GM18511 (cell line): ENCODE results near the gene TMEM184B.

Experiments used
- ATAC-seq: cut with Tn5 transposase; IDR thresholded peaks from one replicate; pipeline ENCODE4 v1.9.1; 2021; ENCODE audit warnings: mild to moderate bottlenecking, moderate library complexity; ENCODE audit not compliant: unreplicated experiment

The TMEM184B gene

DNA sequence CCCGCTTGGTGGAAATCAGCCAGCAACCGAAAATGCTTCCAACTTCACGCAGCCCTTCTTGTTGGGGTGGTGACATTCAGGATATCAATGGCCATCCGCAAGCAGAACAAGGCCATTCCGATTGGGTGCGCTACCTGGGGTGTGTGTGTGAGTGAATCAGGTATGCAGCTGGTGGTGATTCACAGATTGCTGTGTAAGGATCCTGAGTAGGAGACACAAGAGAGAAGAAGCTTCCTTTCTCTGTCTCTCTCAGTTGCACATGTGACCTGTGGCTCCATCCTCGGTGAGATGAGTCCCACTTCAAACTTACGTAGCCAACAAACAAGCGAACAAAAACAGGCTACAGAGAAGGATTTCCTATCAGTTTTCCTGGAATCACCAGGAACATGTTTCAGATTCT is 9.6 kb upstream of the TMEM184B start:
- ATAC-seq, result no peak

DNA sequence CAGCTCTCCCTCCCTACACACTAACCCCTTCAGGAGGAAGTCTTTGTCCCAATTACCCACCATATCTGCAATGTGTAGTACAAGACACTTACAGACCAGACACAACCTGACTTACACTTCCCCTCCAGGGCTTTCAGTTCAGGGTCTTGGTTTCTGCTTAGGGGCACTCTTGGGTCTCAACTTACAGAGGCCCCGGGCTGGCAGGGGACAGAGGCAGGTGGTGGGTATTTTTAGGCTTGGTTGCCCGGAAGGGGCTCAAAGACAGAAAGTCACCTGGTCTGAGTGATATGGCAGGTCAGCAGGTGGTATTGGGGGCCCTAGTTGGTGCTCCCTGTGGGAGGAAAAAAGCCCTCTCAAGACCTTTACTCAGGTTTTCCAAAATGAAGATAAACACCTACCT is 3.4 kb upstream of the TMEM184B start:
- ATAC-seq, result no peak

DNA sequence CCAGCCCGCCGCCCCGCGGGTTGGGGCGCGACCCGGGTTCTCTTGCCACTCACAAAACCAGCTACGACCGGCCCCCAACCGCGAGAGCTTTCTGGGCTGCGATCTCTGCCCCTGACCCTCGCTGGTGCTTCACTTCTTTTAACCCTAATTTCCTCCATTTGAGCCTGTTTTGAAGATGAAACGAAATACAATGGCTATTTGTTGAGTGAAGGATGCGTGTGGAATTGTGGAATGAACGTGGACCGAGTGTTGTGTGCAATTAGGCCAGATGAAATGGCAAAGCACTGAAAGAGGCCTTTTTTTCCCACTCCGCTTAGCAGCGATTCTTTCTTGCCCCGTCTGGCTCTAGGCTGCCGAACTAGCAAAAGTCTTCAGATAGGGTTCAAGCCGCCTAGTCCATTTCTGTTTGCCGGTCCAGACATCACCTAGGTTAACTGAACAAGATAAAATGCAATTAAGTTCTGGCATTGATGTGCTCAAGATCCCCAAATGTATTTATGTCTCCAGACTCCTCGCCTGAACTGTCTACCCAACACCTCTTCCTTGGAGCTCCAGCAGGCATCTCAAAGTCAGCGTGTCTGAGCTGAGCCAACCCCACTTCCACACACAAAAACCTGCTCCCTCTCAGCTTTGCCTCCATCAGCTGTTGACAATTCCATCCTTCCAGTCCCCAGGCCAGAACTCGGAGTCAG is 471 bp upstream of the TMEM184B start:
- ATAC-seq, result no peak

DNA sequence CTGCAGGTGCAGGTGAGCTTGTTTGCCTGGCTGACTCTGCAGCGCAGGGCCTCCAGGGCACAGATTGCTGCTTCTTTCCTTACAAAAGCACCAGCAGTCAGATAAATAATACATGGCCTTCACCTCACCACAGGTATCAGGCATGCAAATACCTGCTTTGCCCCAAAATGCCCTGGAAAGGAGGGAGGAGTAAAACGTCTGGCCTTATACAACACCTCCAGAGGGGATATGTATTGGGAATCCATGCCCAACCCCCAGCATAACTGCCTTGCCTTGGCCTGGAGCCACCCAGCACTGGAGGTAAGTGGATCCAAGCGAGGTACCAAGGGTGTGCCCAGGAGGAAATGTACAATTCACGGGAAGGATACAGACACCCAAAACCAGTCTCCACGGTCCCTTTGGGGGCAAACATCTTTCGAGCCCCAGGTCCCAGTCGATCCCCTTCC is 860 bp downstream of the TMEM184B start:
- no peak for ATAC-seq

GRCh38 chr22:38271101-38271500 is 1.7 kb downstream of the TMEM184B start:
- no peak for ATAC-seq

DNA sequence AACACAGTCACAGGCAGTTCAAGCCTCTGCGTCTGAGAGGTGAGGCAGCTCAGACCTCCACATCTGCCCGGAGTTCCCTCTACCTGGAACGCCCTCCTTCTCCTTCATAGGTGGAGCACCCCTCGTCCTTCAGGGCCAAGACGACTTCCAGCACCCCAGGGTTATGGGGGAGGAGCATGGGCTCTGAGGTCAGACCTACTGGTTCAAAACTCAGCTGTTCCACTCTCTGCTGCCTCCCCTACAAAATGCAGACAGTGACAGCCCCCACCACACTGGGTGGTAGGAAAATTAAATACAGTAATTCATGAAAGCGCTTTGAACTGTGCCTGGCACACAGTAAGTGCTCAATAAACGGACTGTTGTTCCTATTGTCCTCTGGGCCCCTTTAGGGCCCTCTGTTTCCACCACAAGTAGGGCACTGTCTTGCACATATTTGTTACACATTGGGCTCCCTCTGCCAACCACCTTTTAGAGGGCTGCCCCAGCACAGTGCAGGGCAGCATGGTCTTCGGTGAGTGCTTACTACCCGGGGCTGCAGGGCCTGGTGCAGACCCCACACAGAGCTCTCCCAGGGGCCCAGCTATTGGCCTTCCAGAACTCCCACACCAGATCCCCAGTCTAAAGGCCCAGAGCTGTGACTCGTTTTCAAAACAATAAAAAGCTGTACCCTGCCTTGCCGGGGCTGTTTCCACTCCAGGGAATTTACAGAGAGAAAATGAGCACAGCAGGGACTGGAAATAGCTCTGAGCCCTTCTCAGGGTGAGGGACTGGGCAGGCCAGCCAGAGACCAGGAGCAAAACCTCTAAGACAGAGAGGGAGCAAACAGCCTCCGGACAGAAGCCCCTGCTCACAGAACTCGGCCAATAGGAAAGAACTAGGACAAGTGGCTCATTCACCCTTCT is 2.5 kb downstream of the TMEM184B start:
- no peak for ATAC-seq

DNA sequence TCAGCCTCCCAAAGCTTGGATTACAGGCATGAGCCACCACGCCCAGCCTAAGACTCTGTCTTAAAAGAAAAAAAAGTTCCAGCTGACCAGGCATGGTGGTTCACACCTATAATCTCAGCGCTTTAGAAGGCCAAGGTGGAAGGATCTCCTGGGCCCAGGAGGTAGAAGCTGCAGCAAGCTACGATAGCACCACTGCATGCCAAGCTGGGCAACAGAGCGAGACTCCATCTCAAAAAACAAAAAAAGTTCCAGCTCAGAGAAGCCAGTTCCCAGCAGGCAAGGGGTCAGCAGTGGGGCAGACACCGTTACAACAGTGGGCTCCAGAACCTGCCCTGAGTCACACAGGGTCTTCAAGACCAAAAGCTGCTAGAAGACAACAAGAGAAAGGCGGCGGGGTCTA is 3.3 kb downstream of the TMEM184B start:
- no peak for ATAC-seq

DNA sequence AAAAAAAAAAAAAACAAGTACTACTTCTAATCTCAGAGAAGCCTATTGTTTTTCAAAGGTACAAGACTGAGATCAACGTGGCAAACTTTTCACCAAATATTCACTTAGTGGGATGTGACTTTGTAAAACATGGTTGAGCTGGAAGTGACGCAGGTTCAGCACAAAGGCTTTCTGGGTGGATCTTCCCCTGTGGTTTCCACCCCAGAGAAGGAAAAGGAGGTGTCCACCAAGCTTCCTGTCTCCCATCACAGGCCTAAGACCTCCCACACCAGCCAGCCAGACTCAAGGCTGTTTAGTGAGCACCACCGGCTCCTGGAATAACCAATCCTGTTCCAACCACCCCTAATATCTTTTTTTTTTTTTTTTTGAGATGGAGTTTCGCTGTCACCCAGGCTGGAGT is 5.7 kb downstream of the TMEM184B start:
- ATAC-seq, result no peak

DNA sequence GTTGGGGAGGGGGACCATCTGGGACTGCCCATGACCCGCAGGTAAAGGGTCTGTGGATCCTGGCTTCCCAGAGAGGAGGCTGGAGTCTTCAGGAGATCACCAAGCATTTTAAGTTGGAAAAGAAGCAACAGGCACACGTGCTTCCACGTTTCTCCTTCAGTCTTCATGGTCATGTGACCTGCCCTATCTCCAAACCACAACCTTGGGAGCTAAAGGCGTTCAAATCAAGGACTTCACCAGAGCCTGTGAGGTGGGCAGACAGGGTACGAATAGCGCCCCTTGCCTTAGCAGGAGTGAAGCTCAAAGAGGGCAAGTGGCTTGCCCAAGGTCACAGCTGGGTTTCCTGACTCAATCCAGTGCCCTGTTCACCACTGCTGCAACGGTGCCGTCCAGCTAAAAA is 6.7 kb downstream of the TMEM184B start:
- ATAC-seq, result no peak

DNA sequence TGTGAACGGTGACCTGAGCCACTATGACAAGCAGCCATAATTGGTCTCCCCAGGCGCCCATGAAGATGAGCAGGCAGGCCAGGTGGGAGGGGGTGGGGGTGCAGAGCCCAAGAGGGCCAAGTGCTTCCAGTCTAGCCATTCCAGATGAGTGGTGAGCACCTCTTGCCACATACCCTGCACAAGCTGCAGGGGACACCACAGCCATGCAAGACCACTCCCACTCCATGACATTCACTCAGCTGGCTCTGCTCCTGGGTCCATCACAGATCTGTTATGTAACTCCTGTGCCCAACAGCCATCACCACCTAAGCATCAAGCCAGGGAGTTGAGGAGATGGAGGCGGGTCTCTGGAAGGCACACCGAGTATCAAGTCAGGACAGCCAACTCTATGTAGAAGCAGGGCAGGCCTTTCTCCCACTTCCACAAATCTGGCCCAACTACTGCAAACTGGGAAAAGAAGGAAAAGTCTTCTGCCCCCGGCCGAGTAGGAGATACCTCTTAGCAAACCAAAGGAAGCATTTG is 8.4 kb downstream of the TMEM184B start:
- no peak for ATAC-seq

- ATAC-seq, result no peak
Measured at GRCh38 chr22:38262051-38262795, 10.6 kb downstream of the TMEM184B start.

GRCh38 chr22:38260761-38261681 is 11.8 kb downstream of the TMEM184B start:
- ATAC-seq, result no peak

DNA sequence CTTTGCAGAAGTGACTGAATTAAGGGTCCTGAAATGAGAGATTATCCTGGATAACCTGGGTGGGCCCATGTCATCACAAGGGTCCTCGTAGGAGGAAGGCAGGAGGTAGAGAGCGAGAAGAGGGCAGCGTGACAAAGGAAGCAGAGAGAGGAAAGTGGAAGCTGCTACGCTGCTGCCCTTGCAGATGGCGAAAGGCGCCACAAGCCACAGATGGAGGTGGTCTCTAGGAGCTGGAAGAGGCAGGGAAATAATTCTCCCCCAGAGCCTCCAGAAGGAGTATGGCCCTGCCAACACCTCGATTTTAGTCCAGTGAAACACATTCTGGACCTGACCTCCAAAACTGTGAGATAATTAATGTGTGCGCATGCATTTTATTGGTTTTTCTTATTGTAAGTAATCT is 13.4 kb downstream of the TMEM184B start:
- ATAC-seq, result no peak

GRCh38 chr22:38258895-38259294 is 13.9 kb downstream of the TMEM184B start:
- ATAC-seq, result no peak

GRCh38 chr22:38257650-38258250 is 15.1 kb downstream of the TMEM184B start:
- no peak for ATAC-seq

GRCh38 chr22:38257181-38257580 is 15.6 kb downstream of the TMEM184B start:
- no peak for ATAC-seq

DNA sequence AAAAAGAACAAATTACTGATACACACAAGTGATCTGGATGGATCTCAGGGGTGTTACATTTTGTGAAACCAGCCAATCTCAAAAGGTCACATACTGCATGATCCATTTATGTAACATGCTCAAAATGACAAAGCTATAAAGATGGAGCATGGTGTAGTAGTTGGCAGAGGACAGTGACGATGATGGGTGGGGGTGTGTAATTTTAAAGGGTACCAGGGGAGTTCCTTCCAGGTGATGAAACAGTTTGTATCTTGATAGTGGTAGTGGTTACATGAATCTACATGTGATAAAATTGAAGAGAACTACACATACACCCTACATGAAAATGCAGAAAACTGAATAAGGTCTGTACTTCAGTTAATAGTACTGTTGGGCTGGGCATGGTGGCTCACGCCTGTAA is 17.1 kb downstream of the TMEM184B start:
- ATAC-seq, result no peak

DNA sequence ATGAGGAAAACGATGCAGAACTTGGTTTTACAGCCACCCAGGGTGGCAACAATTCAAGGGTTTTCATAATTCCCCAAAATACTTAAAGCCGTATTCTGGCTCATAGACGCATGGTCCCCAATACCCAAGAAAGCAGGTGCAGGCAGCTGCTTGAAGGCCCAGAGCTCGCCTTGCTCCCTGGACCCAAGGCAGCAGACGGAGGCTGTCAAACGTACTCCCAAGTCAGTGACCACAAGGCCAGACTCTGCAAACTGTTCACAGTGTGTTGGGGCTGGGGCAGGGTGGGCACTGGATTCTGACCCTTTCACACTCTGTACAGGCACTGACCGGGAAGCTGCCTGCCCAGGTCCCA is 21.5 kb downstream of the TMEM184B start:
- no peak for ATAC-seq

DNA sequence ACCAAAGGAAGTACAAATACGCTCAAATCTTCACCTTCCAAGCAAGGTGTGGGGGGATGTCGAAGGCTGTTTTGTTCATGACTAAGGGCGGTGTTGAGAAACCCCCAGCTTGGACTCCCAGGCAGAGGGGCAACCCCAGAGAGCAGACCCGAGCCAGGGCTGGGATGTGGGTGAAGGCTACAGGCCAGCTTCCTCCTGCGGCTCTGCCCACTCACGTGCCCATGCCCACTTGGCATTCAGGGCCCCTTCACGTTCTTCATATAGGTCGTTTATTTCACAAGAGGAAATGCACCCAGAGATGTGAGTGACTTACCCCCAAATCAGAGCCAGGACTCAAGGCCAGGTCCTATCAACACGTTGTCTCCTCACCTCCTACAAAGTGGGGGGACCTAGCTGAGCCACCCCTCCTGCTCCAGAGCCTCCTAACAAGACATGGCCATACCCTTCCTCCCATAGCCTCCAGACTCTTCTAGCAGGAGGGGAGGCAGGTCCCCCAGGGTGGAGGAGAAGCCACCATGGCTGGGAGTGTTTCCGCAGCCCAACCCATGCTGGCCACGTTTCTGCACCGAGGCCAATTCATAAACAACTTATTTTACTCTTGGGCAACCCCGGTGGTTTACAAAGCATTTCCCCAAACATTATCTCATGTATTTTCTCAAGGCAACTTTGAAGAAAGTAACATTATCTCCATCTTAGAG is 22.0 kb downstream of the TMEM184B start:
- ATAC-seq, result no peak
